OCI-LY7 (cell line): Measurements from ENCODE around the gene HSCB. TPM values are rescaled to one million over a fixed set of nuclear protein-coding genes. Genes with fewer than 3 reads are reported as not detected.

ENCODE experiments used
- BruUV-seq: library from RNA; stranded (reverse); fragments of 400-500 nt; replicated peaks from 2 replicates; lab custom pipeline; 2021; lab: Mats Ljungman, UMichigan
- CTCF ChIA-PET: fragments of 300-600 bp; sonication (Branson Sonifier 250); formaldehyde crosslinking; loops from one replicate; lab custom pipeline; 2022; ENCODE audit warnings: antibody characterized with exemption; ENCODE audit not compliant: unreplicated experiment; lab: Charles Lee
- POLR2A ChIA-PET: fragments of 300-600 bp; sonication (Branson Sonifier 250); formaldehyde crosslinking; loops from one replicate; lab custom pipeline; 2022; ENCODE audit warnings: antibody characterized with exemption; lab: Charles Lee
- DNase-seq: peaks from one replicate; pipeline ENCODE4 v3.0.0-alpha.2; 2015; ENCODE audit warnings: low spot score
- H2AFZ ChIP-seq: fragments of 200-600 bp; sonication (generic), shearing (Covaris generic); 2 replicates; pipeline ENCODE4 v1.6.1; 2014; ENCODE audit warnings: mild to moderate bottlenecking, antibody characterized with exemption, low read length, moderate library complexity
- H3K27ac ChIP-seq: fragments of 200-600 bp; sonication (generic); 2 replicates; pipeline ENCODE4 v1.5.1; 2014; ENCODE audit warnings: mixed run types, low read depth, mild to moderate bottlenecking, moderate library complexity, low read length, inconsistent platforms; ENCODE audit not compliant: poor library complexity, severe bottlenecking
- H3K36me3 ChIP-seq: fragments of 200-600 bp; sonication (generic); 2 replicates; pipeline ENCODE4 v1.6.1; 2014; ENCODE audit warnings: mild to moderate bottlenecking, antibody characterized with exemption, low read length, moderate library complexity, mixed read lengths; ENCODE audit not compliant: insufficient read depth
- H3K4me1 ChIP-seq: fragments of 200-600 bp; sonication (generic); 2 replicates; pipeline ENCODE4 v1.5.1; 2014; ENCODE audit warnings: mild to moderate bottlenecking, low read length; ENCODE audit not compliant: insufficient read depth, poor library complexity, severe bottlenecking
- H3K4me2 ChIP-seq: fragments of 200-600 bp; sonication (generic); 2 replicates; pipeline ENCODE4 v1.6.1; 2014; ENCODE audit warnings: mild to moderate bottlenecking, low read length
- H3K4me3 ChIP-seq: fragments of 200-600 bp; sonication (generic); 2 replicates; pipeline ENCODE4 v1.5.1; 2014; ENCODE audit warnings: mild to moderate bottlenecking, low read depth, low read length; ENCODE audit not compliant: poor library complexity, severe bottlenecking
- H3K79me2 ChIP-seq: fragments of 200-600 bp; sonication (generic); 2 replicates; pipeline ENCODE4 v1.6.1; 2016; ENCODE audit warnings: low read depth, mild to moderate bottlenecking, low read length, moderate library complexity, mixed read lengths; ENCODE audit not compliant: insufficient read depth
- H3K9me2 ChIP-seq: fragments of 200-600 bp; sonication (generic); 2 replicates; pipeline ENCODE4 v1.6.1; 2016; ENCODE audit warnings: mild to moderate bottlenecking, low read length, mixed read lengths; ENCODE audit not compliant: insufficient read depth
- H3K9me3 ChIP-seq: fragments of 200-600 bp; sonication (generic); 2 replicates; pipeline ENCODE4 v1.6.1; 2014; ENCODE audit warnings: mild to moderate bottlenecking, mixed run types, low read length, mixed read lengths
- H4K20me1 ChIP-seq: fragments of 200-600 bp; sonication (generic); 2 replicates; pipeline ENCODE4 v1.6.1; 2014; ENCODE audit warnings: mild to moderate bottlenecking, antibody characterized with exemption, low read length, moderate library complexity, mixed read lengths; ENCODE audit not compliant: insufficient read depth
- EZH2phosphoT487 ChIP-seq: fragments of 200-600 bp; sonication (generic); IDR thresholded peaks from 2 replicates; pipeline ENCODE4 v1.6.1; 2018; ENCODE audit warnings: low read depth, borderline replicate concordance, mild to moderate bottlenecking, mixed run types, antibody characterized with exemption, low read length, moderate library complexity, mixed read lengths
- intact Hi-C: fragments of 100-400 bp; cut with micrococcal nuclease; formaldehyde crosslinking; loops from one replicate; pipeline ENCODE4 v1.10.0; 2022; ENCODE audit not compliant: unreplicated experiment
- total RNA-seq, 2 experiments: library from RNA; depleted of rRNA in 1 of 2; stranded (reverse); fragments of >200 nt in 1 of 2; shearing (Covaris generic) in 1 of 2; gene quantifications; 2 replicates each; pipeline ENCODE4 v1.2.3, GENCODE V29; 2014 to 2022
- TF ChIP-seq, protein P1 (sequence below): fragments of 200-600 bp; sonication (generic); conservative IDR thresholded peaks from 2 replicates; pipeline ENCODE4 v1.5.1; 2014; ENCODE audit warnings: mild to moderate bottlenecking, antibody characterized with exemption, low read length, moderate library complexity, mixed read lengths

Gene HSCB
- total RNA-seq, 2 experiments from 2014 or later, result 17.2 to 23.4 TPM

- Histone ChIP-seq H3K27ac (no peak overlapping the region), H3K4me1 (no peaks in the 10 kb centered on the region), H3K79me2 (peaks cover 1% of the 10 kb centered on the region; the same call in 1 of the 2 replicates), H3K9me2 (no peaks in the 10 kb centered on the region), H3K36me3 (peaks cover 92% of the 10 kb centered on the region), H2AFZ (no peak overlapping the region), H3K9me3 (no peaks in the 10 kb centered on the region), H3K4me2 (no peak overlapping the region), H4K20me1 (peaks cover 12% of the 10 kb centered on the region), H3K4me3 (no peak overlapping the region)
- no peak for TF ChIP-seq EZH2phosphoT487
- TF ChIP-seq, protein P1, sequence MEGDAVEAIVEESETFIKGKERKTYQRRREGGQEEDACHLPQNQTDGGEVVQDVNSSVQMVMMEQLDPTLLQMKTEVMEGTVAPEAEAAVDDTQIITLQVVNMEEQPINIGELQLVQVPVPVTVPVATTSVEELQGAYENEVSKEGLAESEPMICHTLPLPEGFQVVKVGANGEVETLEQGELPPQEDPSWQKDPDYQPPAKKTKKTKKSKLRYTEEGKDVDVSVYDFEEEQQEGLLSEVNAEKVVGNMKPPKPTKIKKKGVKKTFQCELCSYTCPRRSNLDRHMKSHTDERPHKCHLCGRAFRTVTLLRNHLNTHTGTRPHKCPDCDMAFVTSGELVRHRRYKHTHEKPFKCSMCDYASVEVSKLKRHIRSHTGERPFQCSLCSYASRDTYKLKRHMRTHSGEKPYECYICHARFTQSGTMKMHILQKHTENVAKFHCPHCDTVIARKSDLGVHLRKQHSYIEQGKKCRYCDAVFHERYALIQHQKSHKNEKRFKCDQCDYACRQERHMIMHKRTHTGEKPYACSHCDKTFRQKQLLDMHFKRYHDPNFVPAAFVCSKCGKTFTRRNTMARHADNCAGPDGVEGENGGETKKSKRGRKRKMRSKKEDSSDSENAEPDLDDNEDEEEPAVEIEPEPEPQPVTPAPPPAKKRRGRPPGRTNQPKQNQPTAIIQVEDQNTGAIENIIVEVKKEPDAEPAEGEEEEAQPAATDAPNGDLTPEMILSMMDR, result no peak
- DNase-seq, result no peak
- BruUV-seq, result no TSS peak
- CTCF ChIA-PET, result no interaction called here
- POLR2A ChIA-PET, result interaction anchor here (0.7 to 1.4 kb wide), 3 partner anchors 11 to 19 kb away, joined by 3 to 5 read pairs (median 3); no protein-coding TSS in a partner anchor
- intact Hi-C loops, result loop anchor here (10.0 kb wide), 1 partner anchor 45 kb away; no protein-coding TSS in a partner anchor
Measured at GRCh38 chr22:28779833-28780232, 38.0 kb downstream of the HSCB start.

GRCh38 chr22:28780296-28780695, 38.5 kb downstream of the HSCB start:
- DNase-seq, result no peak
- Histone ChIP-seq H4K20me1 (peaks cover 9% of the 10 kb centered on the region), H3K36me3 (peaks cover 92% of the 10 kb centered on the region), H3K4me1 (no peaks in the 10 kb centered on the region), H3K9me3 (no peaks in the 10 kb centered on the region), H3K79me2 (no peaks in the 10 kb centered on the region), H3K9me2 (no peaks in the 10 kb centered on the region), H3K27ac (no peak overlapping the region), H2AFZ (no peak overlapping the region), H3K4me2 (no peak overlapping the region), H3K4me3 (no peak overlapping the region)
- BruUV-seq, result no TSS peak
- TF ChIP-seq, protein P1, result no peak
- TF ChIP-seq EZH2phosphoT487, result no peak
- POLR2A ChIA-PET, result interaction anchor here (1.4 kb wide), 1 partner anchor 18 kb away, joined by 5 read pairs; no protein-coding TSS in a partner anchor
- intact Hi-C loops, result no loop called here
- CTCF ChIA-PET, result no interaction called here
